ENCODE data around the gene KMT2C. TPM values are rescaled to one million over a fixed set of nuclear protein-coding genes. Genes with fewer than 3 reads are reported as not detected.
A peak's percentile ranks its signal among the peaks of the same experiment; 100 is the strongest.
"Not testable (repeated sequence)": the region's sequence is repeated elsewhere in the genome, so short reads cannot be mapped to it uniquely, and the experiment has no call there.

The KMT2C gene
- total RNA-seq, 1 donor from 2014 or later = 136 TPM

DNA sequence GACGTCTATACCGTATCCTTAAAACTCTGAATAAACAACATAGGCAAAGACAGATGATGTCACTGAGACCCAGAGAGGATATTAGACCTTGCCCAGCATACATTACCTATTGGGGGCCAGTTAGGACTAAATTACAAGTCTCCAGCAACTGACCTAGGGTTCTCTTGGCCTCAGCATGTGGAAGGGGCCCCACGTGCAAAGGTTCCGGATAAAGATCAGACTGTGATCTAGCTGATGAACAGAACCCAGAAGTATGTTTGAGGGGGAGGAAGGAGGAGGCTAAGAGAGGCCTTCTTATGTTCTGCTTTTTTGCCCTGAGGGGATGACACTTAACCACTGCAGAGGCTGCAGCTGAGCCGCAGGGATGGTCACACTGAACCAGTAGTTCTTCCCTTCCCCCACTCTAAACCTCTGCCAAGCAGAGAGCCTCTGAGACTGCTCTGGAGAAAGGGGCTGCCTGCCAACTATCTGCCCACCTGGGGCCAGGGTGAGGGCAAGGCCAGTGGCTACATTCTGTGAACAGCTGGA lies 24.0 kb upstream of the KMT2C start:
- peaks cover 5% of the 10 kb centered on the region for H3K36me3 Mint-ChIP-seq (ENCODE audit: unreplicated experiment)
- TF ChIP-seq, protein P1, sequence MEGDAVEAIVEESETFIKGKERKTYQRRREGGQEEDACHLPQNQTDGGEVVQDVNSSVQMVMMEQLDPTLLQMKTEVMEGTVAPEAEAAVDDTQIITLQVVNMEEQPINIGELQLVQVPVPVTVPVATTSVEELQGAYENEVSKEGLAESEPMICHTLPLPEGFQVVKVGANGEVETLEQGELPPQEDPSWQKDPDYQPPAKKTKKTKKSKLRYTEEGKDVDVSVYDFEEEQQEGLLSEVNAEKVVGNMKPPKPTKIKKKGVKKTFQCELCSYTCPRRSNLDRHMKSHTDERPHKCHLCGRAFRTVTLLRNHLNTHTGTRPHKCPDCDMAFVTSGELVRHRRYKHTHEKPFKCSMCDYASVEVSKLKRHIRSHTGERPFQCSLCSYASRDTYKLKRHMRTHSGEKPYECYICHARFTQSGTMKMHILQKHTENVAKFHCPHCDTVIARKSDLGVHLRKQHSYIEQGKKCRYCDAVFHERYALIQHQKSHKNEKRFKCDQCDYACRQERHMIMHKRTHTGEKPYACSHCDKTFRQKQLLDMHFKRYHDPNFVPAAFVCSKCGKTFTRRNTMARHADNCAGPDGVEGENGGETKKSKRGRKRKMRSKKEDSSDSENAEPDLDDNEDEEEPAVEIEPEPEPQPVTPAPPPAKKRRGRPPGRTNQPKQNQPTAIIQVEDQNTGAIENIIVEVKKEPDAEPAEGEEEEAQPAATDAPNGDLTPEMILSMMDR (IDR thresholded peaks at IDR 0.05; ENCODE audit: partially characterized antibody, unreplicated experiment) = no peak
- peaks cover 11% of the 10 kb centered on the region for H3K4me1 Mint-ChIP-seq (ENCODE audit: low read depth, unreplicated experiment)
- no peak overlapping the region for H3K4me3 Mint-ChIP-seq (ENCODE audit: unreplicated experiment)
- DNase-seq = peak; percentile 28
- peak overlapping the region; percentile 45 for H3K27ac Mint-ChIP-seq (ENCODE audit: unreplicated experiment)
- H3K27me3 Mint-ChIP-seq (ENCODE audit: unreplicated experiment) = peaks cover under 1% of the 10 kb centered on the region
- peaks cover 9% of the 10 kb centered on the region for H3K9me3 Mint-ChIP-seq (ENCODE audit: unreplicated experiment)

DNA sequence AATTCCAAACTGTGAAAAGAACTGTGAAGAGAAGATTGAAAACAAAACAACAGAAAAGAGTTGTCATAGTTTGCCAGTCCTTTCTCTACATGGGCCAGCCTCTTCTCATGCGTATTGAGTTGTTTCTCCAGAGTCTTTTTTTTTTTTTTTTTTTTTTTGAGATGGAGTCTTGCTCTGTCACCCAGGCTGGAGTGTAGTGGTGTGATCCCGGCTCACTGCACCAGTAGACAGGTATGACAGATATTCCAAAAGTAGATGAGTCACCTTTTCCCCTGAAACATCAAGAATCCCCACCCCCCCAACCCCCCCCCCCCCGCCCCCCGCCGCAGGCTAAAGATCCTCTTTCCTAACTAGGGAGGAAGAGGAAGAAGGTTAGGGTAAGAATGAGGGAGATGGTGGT lies 15.6 kb upstream of the KMT2C start:
- Mint-ChIP-seq H3K27me3 (ENCODE audit: unreplicated experiment) (no peaks in the 10 kb centered on the region), H3K9me3 (ENCODE audit: unreplicated experiment) (no peaks in the 10 kb centered on the region), H3K4me1 (ENCODE audit: low read depth, unreplicated experiment) (no peaks in the 10 kb centered on the region), H3K27ac (ENCODE audit: unreplicated experiment) (no peak overlapping the region), H3K4me3 (ENCODE audit: unreplicated experiment) (no peak overlapping the region), H3K36me3 (ENCODE audit: unreplicated experiment) (no peaks in the 10 kb centered on the region)
- no peak for DNase-seq
- TF ChIP-seq, protein P1 (IDR thresholded peaks at IDR 0.05; ENCODE audit: partially characterized antibody, unreplicated experiment) = no peak

DNA sequence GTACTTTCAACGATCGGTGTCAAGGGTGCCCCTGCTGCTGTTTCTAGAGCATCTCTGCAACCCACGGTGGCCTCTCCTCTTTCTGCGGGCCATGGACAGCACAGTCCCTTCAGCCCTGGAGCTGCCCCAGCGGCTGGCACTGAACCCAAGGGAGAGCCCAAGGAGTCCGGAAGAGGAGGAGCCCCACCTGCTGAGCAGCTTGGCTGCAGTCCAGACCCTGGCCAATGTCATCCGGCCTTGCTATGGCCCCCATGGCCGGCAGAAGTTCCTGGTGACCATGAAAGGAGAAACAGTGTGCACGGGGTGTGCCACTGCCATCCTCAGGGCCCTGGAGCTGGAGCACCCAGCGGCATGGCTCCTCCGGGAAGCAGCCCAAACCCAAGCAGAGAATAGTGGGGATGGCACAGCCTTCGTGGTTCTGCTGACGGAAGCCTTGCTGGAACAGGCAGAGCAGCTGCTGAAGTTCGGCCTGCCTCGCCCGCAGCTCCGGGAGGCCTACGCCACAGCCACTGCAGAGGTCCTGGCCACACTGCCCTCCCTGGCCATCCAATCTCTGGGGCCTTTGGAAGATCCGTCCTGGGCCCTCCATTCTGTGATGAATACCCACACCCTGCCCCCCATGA lies 9.7 kb upstream of the KMT2C start:
- not testable (repeated sequence) for H3K4me1 Mint-ChIP-seq (ENCODE audit: low read depth, unreplicated experiment); DNase-seq; H3K36me3 Mint-ChIP-seq (ENCODE audit: unreplicated experiment); H3K27me3 Mint-ChIP-seq (ENCODE audit: unreplicated experiment); H3K4me3 Mint-ChIP-seq (ENCODE audit: unreplicated experiment); H3K9me3 Mint-ChIP-seq (ENCODE audit: unreplicated experiment); H3K27ac Mint-ChIP-seq (ENCODE audit: unreplicated experiment)

DNA sequence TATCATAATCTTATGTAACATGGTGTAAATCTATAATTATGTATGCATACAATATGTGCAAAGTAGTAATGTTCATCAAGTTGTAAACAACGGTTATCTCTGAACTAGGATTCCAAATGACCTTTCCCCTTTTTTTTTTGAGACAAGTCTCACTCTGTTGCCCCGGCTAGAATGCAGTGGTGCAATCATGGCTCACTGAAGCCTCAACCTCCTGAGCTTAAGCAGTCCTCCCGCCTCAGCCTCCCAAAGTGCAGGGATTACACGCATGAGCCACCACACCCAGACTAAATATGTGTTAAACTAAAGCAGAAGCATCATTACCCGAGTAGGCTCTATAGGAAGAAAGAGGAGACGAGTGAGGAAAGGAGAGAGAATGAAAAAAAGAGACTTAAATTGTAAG lies 7.8 kb upstream of the KMT2C start:
- Mint-ChIP-seq H3K4me3 (ENCODE audit: unreplicated experiment) (no peak overlapping the region), H3K4me1 (ENCODE audit: low read depth, unreplicated experiment) (no peaks in the 10 kb centered on the region), H3K36me3 (ENCODE audit: unreplicated experiment) (no peaks in the 10 kb centered on the region), H3K27me3 (ENCODE audit: unreplicated experiment) (no peaks in the 10 kb centered on the region), H3K27ac (ENCODE audit: unreplicated experiment) (no peak overlapping the region), H3K9me3 (ENCODE audit: unreplicated experiment) (no peaks in the 10 kb centered on the region)
- DNase-seq = no peak
- TF ChIP-seq, protein P1 (IDR thresholded peaks at IDR 0.05; ENCODE audit: partially characterized antibody, unreplicated experiment) = no peak

DNA sequence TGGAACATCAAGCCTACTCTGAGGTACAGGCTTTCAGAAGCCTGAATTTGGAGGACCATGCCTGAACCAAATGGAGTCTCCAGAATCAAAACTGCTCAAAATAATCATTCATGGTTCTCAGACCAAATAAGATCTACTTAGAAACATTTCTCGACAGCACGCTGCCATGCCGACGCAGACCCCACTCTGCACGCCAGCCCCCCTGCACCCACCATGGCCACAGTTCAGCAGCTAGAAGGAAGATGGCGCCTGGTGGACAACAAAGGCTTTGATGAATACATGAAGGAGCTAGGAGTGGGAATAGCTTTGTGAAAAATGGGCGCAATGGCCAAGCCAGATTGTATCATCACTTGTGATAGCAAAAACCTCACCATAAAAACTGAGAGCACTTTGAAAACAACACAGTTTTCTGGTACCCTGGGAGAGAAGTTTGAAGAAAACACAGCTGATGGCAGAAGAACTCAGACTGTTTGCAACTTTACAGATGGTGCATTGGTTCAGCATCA lies 6.6 kb upstream of the KMT2C start:
- TF ChIP-seq, protein P1 (IDR thresholded peaks at IDR 0.05; ENCODE audit: partially characterized antibody, unreplicated experiment) = no peak
- H3K4me1 Mint-ChIP-seq (ENCODE audit: low read depth, unreplicated experiment) = no peaks in the 10 kb centered on the region
- DNase-seq = no peak
- no peak overlapping the region for H3K27ac Mint-ChIP-seq (ENCODE audit: unreplicated experiment)
- no peaks in the 10 kb centered on the region for H3K27me3 Mint-ChIP-seq (ENCODE audit: unreplicated experiment)
- H3K4me3 Mint-ChIP-seq (ENCODE audit: unreplicated experiment) = no peak overlapping the region
- no peaks in the 10 kb centered on the region for H3K36me3 Mint-ChIP-seq (ENCODE audit: unreplicated experiment)
- no peaks in the 10 kb centered on the region for H3K9me3 Mint-ChIP-seq (ENCODE audit: unreplicated experiment)

DNA sequence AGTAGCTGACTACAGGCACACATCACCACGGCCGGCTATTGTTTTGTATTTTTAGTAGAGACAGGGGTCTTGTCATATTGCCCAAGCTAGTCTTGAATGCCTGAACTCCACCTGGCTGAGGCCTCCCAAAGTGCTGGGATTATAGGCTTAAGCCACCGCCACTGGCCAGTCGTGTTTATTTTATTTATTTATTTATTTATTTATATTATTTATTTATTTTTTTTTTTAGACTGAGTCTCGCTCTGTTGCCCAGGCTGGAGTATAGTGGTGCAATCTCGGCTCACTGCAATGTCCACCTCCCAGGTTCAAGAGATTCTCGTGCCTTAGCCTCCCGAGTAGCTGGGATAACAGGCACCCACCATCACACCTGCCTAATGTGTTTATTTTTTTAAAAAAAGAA lies 6.0 kb upstream of the KMT2C start:
- H3K27ac Mint-ChIP-seq (ENCODE audit: unreplicated experiment) = not testable (repeated sequence)

DNA sequence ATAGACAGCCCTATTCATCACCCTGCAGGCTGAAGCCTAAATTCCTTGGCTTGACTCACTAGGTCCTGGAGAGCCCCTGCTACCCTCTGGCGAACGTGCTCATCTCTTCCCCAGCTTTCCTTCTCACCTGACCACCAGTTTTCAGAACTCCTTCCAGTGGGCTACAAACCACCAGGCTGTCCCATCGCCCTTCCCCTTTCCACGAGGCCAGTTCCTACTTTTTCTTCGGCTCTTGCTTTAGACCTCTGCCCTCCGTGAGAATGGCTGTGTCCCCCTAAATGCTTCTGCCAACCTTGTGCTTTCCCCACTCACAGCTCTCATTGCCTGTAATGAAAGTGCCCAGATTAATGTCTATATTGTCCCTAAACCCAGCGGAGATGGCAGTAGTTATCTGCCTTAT lies 5.4 kb upstream of the KMT2C start:
- not testable (repeated sequence) for H3K4me3 Mint-ChIP-seq (ENCODE audit: unreplicated experiment); H3K27me3 Mint-ChIP-seq (ENCODE audit: unreplicated experiment); H3K36me3 Mint-ChIP-seq (ENCODE audit: unreplicated experiment); H3K27ac Mint-ChIP-seq (ENCODE audit: unreplicated experiment); H3K9me3 Mint-ChIP-seq (ENCODE audit: unreplicated experiment); H3K4me1 Mint-ChIP-seq (ENCODE audit: low read depth, unreplicated experiment); DNase-seq

More for the DNA sequence above, 6.0 kb upstream of the KMT2C start:
- not testable (repeated sequence) for H3K4me3 Mint-ChIP-seq (ENCODE audit: unreplicated experiment); H3K36me3 Mint-ChIP-seq (ENCODE audit: unreplicated experiment); H3K4me1 Mint-ChIP-seq (ENCODE audit: low read depth, unreplicated experiment); H3K27me3 Mint-ChIP-seq (ENCODE audit: unreplicated experiment); H3K9me3 Mint-ChIP-seq (ENCODE audit: unreplicated experiment); DNase-seq

DNA sequence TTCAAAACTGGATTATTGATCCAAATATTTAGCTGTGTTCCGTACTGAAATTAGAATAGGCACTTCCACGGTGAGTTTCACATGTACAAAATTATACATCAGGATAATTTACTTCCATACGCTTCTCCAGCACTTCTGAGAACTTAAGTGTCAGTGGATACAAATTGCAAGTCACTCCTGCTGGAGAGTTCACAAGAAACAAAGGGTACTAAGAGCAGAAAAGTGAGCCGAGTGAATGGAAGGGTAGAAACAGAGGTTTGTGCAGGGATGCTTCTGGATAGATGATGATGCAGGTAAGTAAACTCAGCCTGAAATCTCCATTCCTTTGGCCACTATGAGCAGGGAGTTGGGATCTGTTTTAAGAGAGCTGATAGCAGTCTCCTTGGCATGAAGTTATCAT lies 2.2 kb upstream of the KMT2C start:
- H3K4me1 Mint-ChIP-seq (ENCODE audit: low read depth, unreplicated experiment); H3K36me3 Mint-ChIP-seq (ENCODE audit: unreplicated experiment); H3K27ac Mint-ChIP-seq (ENCODE audit: unreplicated experiment); DNase-seq; H3K4me3 Mint-ChIP-seq (ENCODE audit: unreplicated experiment): not testable (repeated sequence)
- Mint-ChIP-seq H3K9me3 (ENCODE audit: unreplicated experiment) (peaks cover 12% of the 10 kb centered on the region), H3K27me3 (ENCODE audit: unreplicated experiment) (peaks cover 11% of the 10 kb centered on the region)
